Neural crest cell (in vitro differentiated cells): ENCODE measurements around the gene KCNAB2. TPM values are rescaled to one million over a fixed set of nuclear protein-coding genes. Genes with fewer than 3 reads are reported as not detected.

Experiments used
- DNase-seq: peaks from one replicate; pipeline ENCODE4 v3.0.0; 2021; ENCODE audit warnings: low read depth, mixed read lengths, low spot score
- H3K27ac Mint-ChIP-seq: one replicate; pipeline ENCODE4 v1.8.0; 2021; ENCODE audit warnings: mild to moderate bottlenecking, mixed read lengths; ENCODE audit not compliant: unreplicated experiment
- H3K27me3 Mint-ChIP-seq: 2 replicates; pipeline ENCODE4 v1.8.0; 2021; ENCODE audit warnings: low read depth, mild to moderate bottlenecking, mixed read lengths
- H3K36me3 Mint-ChIP-seq: 2 replicates; pipeline ENCODE4 v1.8.0; 2021; ENCODE audit warnings: low read depth, mild to moderate bottlenecking, mixed read lengths
- H3K4me1 Mint-ChIP-seq: 2 replicates; pipeline ENCODE4 v1.8.0; 2021; ENCODE audit warnings: mixed read lengths
- H3K4me3 Mint-ChIP-seq: one replicate; pipeline ENCODE4 v1.8.0; 2021; ENCODE audit warnings: mild to moderate bottlenecking, mixed read lengths
- H3K9me3 Mint-ChIP-seq: 2 replicates; pipeline ENCODE4 v1.8.0; 2021; ENCODE audit warnings: mixed read lengths
- CTCF ChIP-seq: fragments of 200-600 bp; sonication (generic); conservative IDR thresholded peaks from 2 replicates; pipeline ENCODE4 v1.5.0; 2021; ENCODE audit warnings: antibody characterized with exemption, mild to moderate bottlenecking
- total RNA-seq: library from RNA; stranded (reverse); gene quantifications from 2 replicates; pipeline ENCODE4 v1.2.1, GENCODE V29; 2021

Gene KCNAB2
- total RNA-seq, 1 donor from 2014 or later = 8.3 TPM

- TF ChIP-seq CTCF = no peak
- peaks cover 4% of the 10 kb centered on the region for H3K4me1 Mint-ChIP-seq
- no peaks in the 10 kb centered on the region for H3K27me3 Mint-ChIP-seq
- DNase-seq = no peak
- H3K9me3 Mint-ChIP-seq = no peaks in the 10 kb centered on the region
- H3K4me3 Mint-ChIP-seq = no peak overlapping the region
- H3K27ac Mint-ChIP-seq = no peak overlapping the region
- no peaks in the 10 kb centered on the region for H3K36me3 Mint-ChIP-seq
Observed at GRCh38 chr1:6088956-6089355, 43.3 kb downstream of the KCNAB2 start.

GRCh38 chr1:6090288-6090687 lies 44.6 kb downstream of the KCNAB2 start:
- Mint-ChIP-seq H3K4me1 (no peaks in the 10 kb centered on the region), H3K27ac (no peak overlapping the region)

GRCh38 chr1:6090996-6091822 lies 45.5 kb downstream of the KCNAB2 start:
- TF ChIP-seq CTCF = no peak
- H3K27ac Mint-ChIP-seq = no peak overlapping the region
- no peaks in the 10 kb centered on the region for H3K36me3 Mint-ChIP-seq
- H3K4me1 Mint-ChIP-seq = no peaks in the 10 kb centered on the region
- no peak for DNase-seq
- H3K27me3 Mint-ChIP-seq = no peaks in the 10 kb centered on the region
- H3K9me3 Mint-ChIP-seq = no peaks in the 10 kb centered on the region
- no peak overlapping the region for H3K4me3 Mint-ChIP-seq

More at GRCh38 chr1:6090288-6090687, 44.6 kb downstream of the KCNAB2 start:
- H3K9me3 Mint-ChIP-seq = no peaks in the 10 kb centered on the region
- DNase-seq = no peak
- no peak overlapping the region for H3K4me3 Mint-ChIP-seq
- H3K27me3 Mint-ChIP-seq = no peaks in the 10 kb centered on the region
- TF ChIP-seq CTCF = no peak
- no peaks in the 10 kb centered on the region for H3K36me3 Mint-ChIP-seq

- TF ChIP-seq CTCF = no peak
- Mint-ChIP-seq H3K27ac (no peak overlapping the region), H3K4me3 (no peak overlapping the region), H3K4me1 (no peaks in the 10 kb centered on the region), H3K27me3 (no peaks in the 10 kb centered on the region), H3K9me3 (no peaks in the 10 kb centered on the region), H3K36me3 (no peaks in the 10 kb centered on the region)
- DNase-seq = no peak
Observed at GRCh38 chr1:6091823-6092109, 46.1 kb downstream of the KCNAB2 start.

- Mint-ChIP-seq H3K27me3 (no peaks in the 10 kb centered on the region), H3K27ac (no peak overlapping the region), H3K9me3 (no peaks in the 10 kb centered on the region), H3K4me3 (no peak overlapping the region), H3K4me1 (no peaks in the 10 kb centered on the region), H3K36me3 (no peaks in the 10 kb centered on the region)
- no peak for DNase-seq
- no peak for TF ChIP-seq CTCF
Observed at GRCh38 chr1:6092211-6092610, 46.5 kb downstream of the KCNAB2 start.
